ENCODE measurements around the gene HRAS. TPM values are rescaled to one million over a fixed set of nuclear protein-coding genes. Genes with fewer than 3 reads are reported as not detected.
"Not testable (repeated sequence)": the region's sequence is repeated elsewhere in the genome, so short reads cannot be mapped to it uniquely, and the experiment has no call there.

Gene HRAS
- total RNA-seq, 1 experiment from 2014 or later, result 90.2 TPM

DNA sequence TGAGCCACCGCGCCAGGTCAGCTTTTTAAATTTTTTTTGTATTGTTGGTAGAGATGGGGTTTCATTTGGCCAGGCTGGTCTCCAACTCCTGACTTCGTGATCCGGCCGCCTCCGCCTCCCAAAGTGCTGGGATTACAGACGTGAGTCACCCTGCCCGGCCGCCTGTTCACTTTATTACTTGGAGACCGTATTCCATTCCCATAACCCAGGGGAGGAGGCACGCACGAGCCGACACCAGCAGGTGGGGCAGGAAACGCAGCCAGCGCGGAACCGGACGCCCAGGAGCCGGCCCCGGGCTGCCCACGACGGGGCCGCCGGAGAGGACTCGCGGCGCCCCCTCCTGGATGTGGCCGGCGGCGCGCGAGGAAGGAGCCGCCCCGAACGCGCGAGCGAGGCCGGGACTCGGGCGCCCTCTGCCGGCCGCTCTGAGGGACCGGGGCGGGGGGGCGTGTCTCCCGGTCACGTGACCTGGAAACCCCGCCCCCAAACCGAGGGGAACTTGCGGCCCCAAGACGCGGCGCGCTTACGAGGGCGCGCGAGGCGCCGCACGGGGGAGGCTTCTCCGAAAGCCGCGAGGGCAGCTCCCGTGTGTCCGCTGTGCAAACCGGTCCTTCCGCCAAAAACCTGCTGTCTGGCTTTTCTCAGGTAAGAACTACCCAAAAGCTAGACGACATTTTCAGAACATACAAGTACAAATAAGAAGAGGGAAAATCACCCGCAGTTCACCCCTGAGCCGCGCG, 16.7 kb downstream of the HRAS start:
- Histone ChIP-seq H3K9me3 (ENCODE audit: low read depth, low read length, poor library complexity, severe bottlenecking) (no peaks in the 10 kb centered on the region), H3K4me1 (ENCODE audit: insufficient read depth, low read length, poor library complexity, severe bottlenecking) (no peaks in the 10 kb centered on the region), H3K27me3 (replicated peaks; ENCODE audit: insufficient read depth, low read depth, low read length, poor library complexity) (no peaks in the 10 kb centered on the region), H3K36me3 (ENCODE audit: insufficient read depth, low read length, poor library complexity, severe bottlenecking) (no peaks in the 10 kb centered on the region), H3K4me3 (ENCODE audit: low read depth, low read length, poor library complexity, severe bottlenecking) (peak overlapping the region; percentile 22), H3K27ac (ENCODE audit: low read depth, low read length, poor library complexity, severe bottlenecking) (no peak overlapping the region)
- BruUV-seq (replicated peaks), result no TSS peak
- peak; percentile 92 for DNase-seq (ENCODE audit: low spot score)
- TF ChIP-seq, protein P1, sequence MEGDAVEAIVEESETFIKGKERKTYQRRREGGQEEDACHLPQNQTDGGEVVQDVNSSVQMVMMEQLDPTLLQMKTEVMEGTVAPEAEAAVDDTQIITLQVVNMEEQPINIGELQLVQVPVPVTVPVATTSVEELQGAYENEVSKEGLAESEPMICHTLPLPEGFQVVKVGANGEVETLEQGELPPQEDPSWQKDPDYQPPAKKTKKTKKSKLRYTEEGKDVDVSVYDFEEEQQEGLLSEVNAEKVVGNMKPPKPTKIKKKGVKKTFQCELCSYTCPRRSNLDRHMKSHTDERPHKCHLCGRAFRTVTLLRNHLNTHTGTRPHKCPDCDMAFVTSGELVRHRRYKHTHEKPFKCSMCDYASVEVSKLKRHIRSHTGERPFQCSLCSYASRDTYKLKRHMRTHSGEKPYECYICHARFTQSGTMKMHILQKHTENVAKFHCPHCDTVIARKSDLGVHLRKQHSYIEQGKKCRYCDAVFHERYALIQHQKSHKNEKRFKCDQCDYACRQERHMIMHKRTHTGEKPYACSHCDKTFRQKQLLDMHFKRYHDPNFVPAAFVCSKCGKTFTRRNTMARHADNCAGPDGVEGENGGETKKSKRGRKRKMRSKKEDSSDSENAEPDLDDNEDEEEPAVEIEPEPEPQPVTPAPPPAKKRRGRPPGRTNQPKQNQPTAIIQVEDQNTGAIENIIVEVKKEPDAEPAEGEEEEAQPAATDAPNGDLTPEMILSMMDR (conservative IDR thresholded peaks at IDR 0.05; ENCODE audit: low read depth, low read length), result peak; percentile 76
- TF ChIP-seq EZH2 (IDR thresholded peaks at IDR 0.05; ENCODE audit: borderline replicate concordance, low read depth, low read length, poor library complexity, severe bottlenecking), result no peak
- ChIA-PET CTCF (interaction anchor here (0.6 kb wide), 1 partner anchor 17 kb away, joined by 3 read pairs; no protein-coding TSS in a partner anchor), POLR2A (ENCODE audit: low non-redundant PET) (no interaction called here)
- intact Hi-C loops (cut with micrococcal nuclease; ENCODE audit: unreplicated experiment), result no loop called here

DNA sequence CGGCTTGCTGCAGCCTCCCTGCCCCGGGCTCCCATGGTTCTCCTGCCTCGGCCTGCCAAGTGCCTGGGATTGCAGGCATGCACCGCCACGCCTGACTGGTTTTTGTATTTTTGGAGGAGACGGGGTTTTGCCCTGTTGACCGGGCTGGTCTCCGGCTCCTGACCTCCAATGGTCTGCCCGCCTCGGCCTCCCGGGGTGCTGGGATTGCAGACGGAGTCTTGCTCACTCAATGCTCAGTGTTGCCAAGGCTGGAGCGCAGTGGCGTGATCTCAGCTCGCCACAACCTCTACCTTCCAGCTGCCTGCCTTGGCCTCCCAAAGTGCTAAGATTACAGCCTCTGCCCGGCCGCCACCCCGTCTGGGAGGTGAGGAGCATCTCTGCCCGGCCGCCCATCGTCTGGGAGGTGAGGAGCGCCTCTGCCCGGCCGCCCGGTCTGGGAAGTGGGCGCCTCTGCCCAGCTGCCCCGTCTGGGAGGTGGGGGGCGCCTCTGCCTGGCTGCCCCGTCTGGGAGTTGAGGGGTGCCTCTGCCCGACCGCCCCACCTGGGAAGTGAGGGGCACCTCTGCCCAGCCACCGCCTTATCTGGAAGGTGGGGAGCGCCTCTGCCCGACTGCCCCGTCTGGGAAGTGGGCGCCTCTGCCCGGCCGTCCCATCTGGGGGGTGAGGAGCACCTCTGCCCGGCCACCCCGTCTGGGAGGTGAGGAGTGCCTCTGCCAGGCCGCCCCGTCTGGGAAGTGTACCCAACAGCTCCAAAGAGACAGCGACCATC, 18.3 kb downstream of the HRAS start:
- H3K27ac ChIP-seq (ENCODE audit: low read depth, low read length, poor library complexity, severe bottlenecking); intact Hi-C loops (cut with micrococcal nuclease; ENCODE audit: unreplicated experiment); H3K9me3 ChIP-seq (ENCODE audit: low read depth, low read length, poor library complexity, severe bottlenecking); POLR2A ChIA-PET (ENCODE audit: low non-redundant PET); H3K4me3 ChIP-seq (ENCODE audit: low read depth, low read length, poor library complexity, severe bottlenecking); CTCF ChIA-PET; BruUV-seq (replicated peaks); DNase-seq (ENCODE audit: low spot score); H3K4me1 ChIP-seq (ENCODE audit: insufficient read depth, low read length, poor library complexity, severe bottlenecking); H3K36me3 ChIP-seq (ENCODE audit: insufficient read depth, low read length, poor library complexity, severe bottlenecking); H3K27me3 ChIP-seq (replicated peaks; ENCODE audit: insufficient read depth, low read depth, low read length, poor library complexity): not testable (repeated sequence)

DNA sequence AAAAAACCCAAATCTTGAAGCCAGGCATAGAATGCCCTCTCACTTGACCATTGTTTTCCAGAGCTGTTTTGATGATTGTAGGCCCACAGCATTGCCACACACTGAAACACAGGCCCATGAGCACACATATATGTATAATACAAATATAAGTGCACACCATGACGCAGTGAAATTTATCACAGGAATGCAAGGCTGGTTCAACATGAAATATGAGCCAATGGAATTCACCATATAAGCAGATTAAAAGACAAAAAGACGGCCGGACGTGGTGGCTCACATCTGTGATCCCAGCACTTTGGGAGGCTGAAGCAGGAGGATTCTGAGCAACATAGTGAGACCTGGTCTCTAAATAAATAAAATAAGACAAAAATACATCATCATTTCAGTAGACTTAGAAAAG, 19.0 kb downstream of the HRAS start:
- Histone ChIP-seq H3K9me3 (ENCODE audit: low read depth, low read length, poor library complexity, severe bottlenecking) (no peaks in the 10 kb centered on the region), H3K27me3 (replicated peaks; ENCODE audit: insufficient read depth, low read depth, low read length, poor library complexity) (no peaks in the 10 kb centered on the region), H3K27ac (ENCODE audit: low read depth, low read length, poor library complexity, severe bottlenecking) (no peak overlapping the region), H3K4me3 (ENCODE audit: low read depth, low read length, poor library complexity, severe bottlenecking) (no peak overlapping the region), H3K4me1 (ENCODE audit: insufficient read depth, low read length, poor library complexity, severe bottlenecking) (no peaks in the 10 kb centered on the region), H3K36me3 (ENCODE audit: insufficient read depth, low read length, poor library complexity, severe bottlenecking) (no peaks in the 10 kb centered on the region)
- TF ChIP-seq, protein P1 (conservative IDR thresholded peaks at IDR 0.05; ENCODE audit: low read depth, low read length), result no peak
- no peak for DNase-seq (ENCODE audit: low spot score)
- intact Hi-C loops (cut with micrococcal nuclease; ENCODE audit: unreplicated experiment), result no loop called here
- CTCF ChIA-PET, result no interaction called here
- POLR2A ChIA-PET (ENCODE audit: low non-redundant PET), result no interaction called here
- BruUV-seq (replicated peaks), result no TSS peak

Measured in A673 (cell line).